BLaER1 (cell line): ENCODE data around the gene PTPRCAP.

ENCODE experiments used
- H3K27ac ChIP-seq: shearing (Covaris generic); formaldehyde crosslinking; 2 replicates; pipeline ENCODE4 v1.8.1; 2022
- H3K27me3 ChIP-seq: shearing (Covaris generic); formaldehyde crosslinking; 2 replicates; pipeline ENCODE4 v1.8.1; 2022
- H3K36me3 ChIP-seq: shearing (Covaris generic); formaldehyde crosslinking; 2 replicates; pipeline ENCODE4 v1.8.1; 2022
- H3K4me1 ChIP-seq: shearing (Covaris generic); formaldehyde crosslinking; 2 replicates; pipeline ENCODE4 v1.8.1; 2022
- H3K4me2 ChIP-seq: shearing (Covaris generic); formaldehyde crosslinking; 2 replicates; pipeline ENCODE4 v1.8.1; 2022
- H3K4me3 ChIP-seq: shearing (Covaris generic); formaldehyde crosslinking; 2 replicates; pipeline ENCODE4 v1.8.1; 2022
- H3K9ac ChIP-seq: shearing (Covaris generic); formaldehyde crosslinking; 2 replicates; pipeline ENCODE4 v1.8.1; 2022
- H3K9me3 ChIP-seq: shearing (Covaris generic); formaldehyde crosslinking; 2 replicates; pipeline ENCODE4 v1.8.1; 2022
- H4K20me1 ChIP-seq: shearing (Covaris generic); formaldehyde crosslinking; 2 replicates; pipeline ENCODE4 v1.8.1; 2022
- Cebpa-rat ChIP-seq: shearing (Covaris generic); IDR thresholded peaks from 2 replicates; pipeline ENCODE4 v1.8.1; 2022

Gene PTPRCAP

GRCh38 chr11:67417425-67417824, 20.1 kb downstream of the PTPRCAP start:
- Histone ChIP-seq H3K4me1 (peaks cover 90% of the 10 kb centered on the region), H3K27me3 (peaks cover 24% of the 10 kb centered on the region), H4K20me1 (0 out of 2 replicates have a peak, but pooled peaks cover 7% of the 10 kb centered on the region), H3K27ac (peak overlapping the region; percentile 37), H3K4me2 (peak overlapping the region; percentile 100), H3K36me3 (no peaks in the 10 kb centered on the region), H3K9me3 (no peaks in the 10 kb centered on the region), H3K9ac (peak overlapping the region; percentile 21; the same call in 1 of the 2 replicates), H3K4me3 (0 out of 2 replicates have a peak overlapping the region, but pooled peaks have one; percentile 18)
- no peak for TF ChIP-seq Cebpa-rat

- 0 out of 2 replicates have a peak, but pooled peaks cover 7% of the 10 kb centered on the region for H4K20me1 ChIP-seq
- no peaks in the 10 kb centered on the region for H3K9me3 ChIP-seq
- peak overlapping the region; percentile 100 for H3K4me2 ChIP-seq
- no peak for TF ChIP-seq Cebpa-rat
- H3K36me3 ChIP-seq, result no peaks in the 10 kb centered on the region
- peaks cover 24% of the 10 kb centered on the region for H3K27me3 ChIP-seq
- peak overlapping the region; percentile 25; the same call in 1 of the 2 replicates for H3K4me3 ChIP-seq
- H3K27ac ChIP-seq, result peak overlapping the region; percentile 37
- H3K9ac ChIP-seq, result peak overlapping the region; percentile 28; the same call in 1 of the 2 replicates
- peaks cover 96% of the 10 kb centered on the region for H3K4me1 ChIP-seq
Observed at GRCh38 chr11:67416416-67417335, 20.8 kb downstream of the PTPRCAP start.

GRCh38 chr11:67415501-67416304, 21.8 kb downstream of the PTPRCAP start, which contains the start of gene CARNS1:
CARNS1 (plus strand) TSS chr11:67415678; CDS start chr11:67416200, 522 bp downstream.
- no peaks in the 10 kb centered on the region for H3K9me3 ChIP-seq
- 0 out of 2 replicates have a peak within 1 kb of the TSS, but pooled peaks have one; percentile 28 for H3K9ac ChIP-seq
- no peak for TF ChIP-seq Cebpa-rat
- H3K4me3 ChIP-seq, result peak within 1 kb of the TSS; percentile 33; the same call in 1 of the 2 replicates
- H3K27me3 ChIP-seq, result peaks cover 24% of the 10 kb centered on the region
- H3K27ac ChIP-seq, result no peak within 1 kb of the TSS
- 0 out of 2 replicates have a peak, but pooled peaks cover 7% of the 10 kb centered on the region for H4K20me1 ChIP-seq
- peak within 1 kb of the TSS; percentile 100 for H3K4me2 ChIP-seq
- peaks cover 99% of the 10 kb centered on the region for H3K4me1 ChIP-seq
- no peaks in the 10 kb centered on the region for H3K36me3 ChIP-seq

- no peak overlapping the region; the same call in 1 of the 2 replicates for H3K4me3 ChIP-seq
- H3K27ac ChIP-seq, result no peak overlapping the region
- no peak for TF ChIP-seq Cebpa-rat
- H3K9me3 ChIP-seq, result no peaks in the 10 kb centered on the region
- H3K4me2 ChIP-seq, result peak overlapping the region; percentile 100
- H4K20me1 ChIP-seq, result 0 out of 2 replicates have a peak, but pooled peaks cover 7% of the 10 kb centered on the region
- no peaks in the 10 kb centered on the region for H3K36me3 ChIP-seq
- H3K27me3 ChIP-seq, result peaks cover 24% of the 10 kb centered on the region
- peaks cover 99% of the 10 kb centered on the region for H3K4me1 ChIP-seq
- peak overlapping the region; percentile 16; the same call in 1 of the 2 replicates for H3K9ac ChIP-seq
Observed at GRCh38 chr11:67413266-67413849, 24.1 kb downstream of the PTPRCAP start.

GRCh38 chr11:67412495-67413179, 24.8 kb downstream of the PTPRCAP start:
- peak overlapping the region; percentile 16; the same call in 1 of the 2 replicates for H3K9ac ChIP-seq
- no peak for TF ChIP-seq Cebpa-rat
- H3K36me3 ChIP-seq, result no peaks in the 10 kb centered on the region
- no peak overlapping the region for H3K27ac ChIP-seq
- H3K4me1 ChIP-seq, result peaks cover 99% of the 10 kb centered on the region
- H3K9me3 ChIP-seq, result no peaks in the 10 kb centered on the region
- H3K4me2 ChIP-seq, result peak overlapping the region; percentile 100
- H4K20me1 ChIP-seq, result 0 out of 2 replicates have a peak, but pooled peaks cover 5% of the 10 kb centered on the region
- H3K4me3 ChIP-seq, result no peak overlapping the region; the same call in 1 of the 2 replicates
- H3K27me3 ChIP-seq, result peaks cover 24% of the 10 kb centered on the region

- Histone ChIP-seq H3K36me3 (no peaks in the 10 kb centered on the region), H3K9me3 (no peaks in the 10 kb centered on the region), H4K20me1 (no peaks in the 10 kb centered on the region), H3K4me3 (no peak overlapping the region), H3K4me2 (peak overlapping the region; percentile 100), H3K27ac (no peak overlapping the region), H3K4me1 (peaks cover 99% of the 10 kb centered on the region), H3K9ac (no peak overlapping the region), H3K27me3 (peaks cover 24% of the 10 kb centered on the region)
- TF ChIP-seq Cebpa-rat, result no peak
Observed at GRCh38 chr11:67411785-67412152, 25.7 kb downstream of the PTPRCAP start.

- Histone ChIP-seq H3K27ac (peak overlapping the region; percentile 97), H3K36me3 (0 out of 2 replicates have a peak, but pooled peaks cover under 1% of the 10 kb centered on the region), H3K9ac (no peak overlapping the region), H3K9me3 (no peaks in the 10 kb centered on the region), H3K27me3 (peaks cover 24% of the 10 kb centered on the region), H3K4me3 (0 out of 2 replicates have a peak overlapping the region, but pooled peaks have one; percentile 45), H3K4me1 (peaks cover 99% of the 10 kb centered on the region), H4K20me1 (no peaks in the 10 kb centered on the region), H3K4me2 (peak overlapping the region; percentile 100)
- TF ChIP-seq Cebpa-rat, result no peak
Observed at GRCh38 chr11:67410984-67411784, 26.3 kb downstream of the PTPRCAP start.

- peak overlapping the region; percentile 100 for H3K4me2 ChIP-seq
- no peak for TF ChIP-seq Cebpa-rat
- H4K20me1 ChIP-seq, result no peaks in the 10 kb centered on the region
- 0 out of 2 replicates have a peak, but pooled peaks cover 8% of the 10 kb centered on the region for H3K36me3 ChIP-seq
- H3K9me3 ChIP-seq, result no peaks in the 10 kb centered on the region
- peak overlapping the region; percentile 97 for H3K27ac ChIP-seq
- peak overlapping the region; percentile 45 for H3K4me3 ChIP-seq
- H3K4me1 ChIP-seq, result peaks cover 99% of the 10 kb centered on the region
- H3K9ac ChIP-seq, result peak overlapping the region; percentile 87
- H3K27me3 ChIP-seq, result peaks cover 19% of the 10 kb centered on the region
Observed at GRCh38 chr11:67410369-67410831, 27.1 kb downstream of the PTPRCAP start.
